ENCODE measurements around the gene LRP1B.
A peak's percentile ranks its signal among the peaks of the same experiment; 100 is the strongest.

LRP1B gene

DNA sequence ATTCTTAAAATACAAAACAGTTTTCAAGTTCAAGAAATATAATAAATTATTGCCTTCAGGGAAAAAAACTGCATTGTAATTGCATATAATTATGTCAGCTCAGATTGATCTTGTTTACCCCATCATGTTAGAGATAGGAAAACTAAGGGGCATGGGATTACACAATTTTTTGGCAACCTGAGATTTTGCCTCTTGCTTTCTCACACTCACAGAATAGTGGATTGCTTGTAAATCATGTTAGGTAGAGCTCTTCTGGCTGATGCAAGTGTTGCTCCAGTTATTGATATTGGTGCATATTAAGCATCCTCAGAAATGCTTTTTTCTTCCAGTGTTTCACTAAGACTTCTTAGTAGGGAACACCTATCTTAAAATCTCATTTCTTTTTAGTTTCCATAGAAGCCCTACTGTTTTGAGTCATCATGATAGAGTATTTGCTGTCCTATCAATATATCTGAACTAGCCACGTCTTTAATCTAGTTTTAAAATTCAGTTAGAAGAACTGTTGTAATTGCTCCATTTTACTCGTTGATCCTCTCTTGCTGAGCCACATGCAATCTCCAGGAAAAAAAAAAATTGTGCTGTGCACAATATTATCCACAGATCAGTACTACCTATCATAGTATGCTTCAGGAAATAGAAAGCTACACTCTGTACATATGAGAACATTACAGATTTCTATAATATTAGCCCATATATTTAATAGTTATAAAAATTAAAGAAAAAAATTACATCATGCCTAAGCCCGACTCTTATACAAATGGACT, 393.1 kb downstream of the LRP1B start:
- TF ChIP-seq, protein P1, sequence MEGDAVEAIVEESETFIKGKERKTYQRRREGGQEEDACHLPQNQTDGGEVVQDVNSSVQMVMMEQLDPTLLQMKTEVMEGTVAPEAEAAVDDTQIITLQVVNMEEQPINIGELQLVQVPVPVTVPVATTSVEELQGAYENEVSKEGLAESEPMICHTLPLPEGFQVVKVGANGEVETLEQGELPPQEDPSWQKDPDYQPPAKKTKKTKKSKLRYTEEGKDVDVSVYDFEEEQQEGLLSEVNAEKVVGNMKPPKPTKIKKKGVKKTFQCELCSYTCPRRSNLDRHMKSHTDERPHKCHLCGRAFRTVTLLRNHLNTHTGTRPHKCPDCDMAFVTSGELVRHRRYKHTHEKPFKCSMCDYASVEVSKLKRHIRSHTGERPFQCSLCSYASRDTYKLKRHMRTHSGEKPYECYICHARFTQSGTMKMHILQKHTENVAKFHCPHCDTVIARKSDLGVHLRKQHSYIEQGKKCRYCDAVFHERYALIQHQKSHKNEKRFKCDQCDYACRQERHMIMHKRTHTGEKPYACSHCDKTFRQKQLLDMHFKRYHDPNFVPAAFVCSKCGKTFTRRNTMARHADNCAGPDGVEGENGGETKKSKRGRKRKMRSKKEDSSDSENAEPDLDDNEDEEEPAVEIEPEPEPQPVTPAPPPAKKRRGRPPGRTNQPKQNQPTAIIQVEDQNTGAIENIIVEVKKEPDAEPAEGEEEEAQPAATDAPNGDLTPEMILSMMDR (conservative IDR thresholded peaks at IDR 0.05; ENCODE audit: low read depth, low read length) = no peak
- no peak for DNase-seq (ENCODE audit: low read depth)
- no peak overlapping the region for H3K4me3 ChIP-seq (ENCODE audit: low read length)

DNA sequence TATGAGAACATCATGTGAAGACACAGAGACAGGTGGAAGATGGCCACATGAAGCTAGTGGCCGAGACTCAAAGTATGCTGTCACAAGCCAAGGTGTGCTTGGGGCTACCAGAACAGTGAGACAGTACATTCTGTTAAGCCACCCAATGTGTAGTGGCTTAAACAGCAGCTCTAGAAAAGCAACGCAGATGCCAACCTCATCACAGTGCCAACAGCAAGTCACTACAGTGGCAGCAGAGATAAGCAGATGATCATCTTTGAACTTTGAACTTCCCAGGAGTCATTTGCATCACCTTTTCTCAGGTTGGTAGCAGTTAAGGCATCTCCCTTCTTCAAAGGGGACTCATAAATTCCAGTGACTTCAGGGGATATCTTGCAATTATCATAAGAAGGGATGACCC, 394.4 kb downstream of the LRP1B start:
- no peak for DNase-seq (ENCODE audit: low read depth)
- TF ChIP-seq, protein P1 (conservative IDR thresholded peaks at IDR 0.05; ENCODE audit: low read depth, low read length) = no peak
- H3K4me3 ChIP-seq (ENCODE audit: low read length) = no peak overlapping the region

DNA sequence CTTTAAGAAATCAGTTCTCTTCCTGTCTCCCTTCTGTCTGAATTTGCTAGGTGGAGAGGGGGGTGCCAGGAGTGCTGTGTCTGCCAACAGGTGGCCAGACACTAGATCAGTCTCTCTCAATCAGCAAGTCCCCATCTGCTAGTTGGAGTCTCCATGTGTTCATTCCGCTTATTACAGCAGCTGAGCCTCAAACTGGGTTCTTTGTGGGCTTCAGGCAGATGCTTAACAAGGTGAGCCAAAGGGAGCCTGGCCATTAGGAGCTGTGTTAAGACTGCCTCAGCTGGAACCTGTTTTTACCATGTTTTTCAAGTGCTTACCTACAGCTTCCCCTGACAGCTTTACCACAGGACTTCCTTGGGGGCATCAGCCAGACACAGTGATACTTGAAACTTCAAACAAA, 401.9 kb downstream of the LRP1B start:
- TF ChIP-seq, protein P1 (conservative IDR thresholded peaks at IDR 0.05; ENCODE audit: low read depth, low read length) = no peak
- no peak for DNase-seq (ENCODE audit: low read depth)
- H3K4me3 ChIP-seq (ENCODE audit: low read length) = no peak overlapping the region

DNA sequence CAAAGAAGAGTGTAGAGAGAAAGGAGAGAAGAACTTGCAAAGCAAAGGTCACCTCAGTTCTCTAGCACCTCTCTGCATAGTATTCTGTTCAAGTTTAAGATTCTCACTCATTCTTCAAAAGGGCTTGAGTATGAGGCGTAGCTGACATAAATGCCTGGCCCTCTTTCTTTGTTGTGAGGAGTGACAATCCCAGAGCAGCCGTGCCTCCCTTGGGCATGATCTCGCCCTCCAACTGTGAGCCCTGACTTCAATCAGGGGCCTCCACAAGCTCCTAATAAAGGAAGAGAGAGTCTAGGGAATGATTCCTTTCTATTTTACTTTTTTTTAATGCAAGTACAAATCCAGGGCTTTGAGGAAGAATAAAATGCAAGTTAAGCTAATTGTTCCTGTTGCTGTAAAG, 402.7 kb downstream of the LRP1B start:
- DNase-seq (ENCODE audit: low read depth) = no peak
- H3K4me3 ChIP-seq (ENCODE audit: low read length) = no peak overlapping the region
- TF ChIP-seq, protein P1 (conservative IDR thresholded peaks at IDR 0.05; ENCODE audit: low read depth, low read length) = no peak

DNA sequence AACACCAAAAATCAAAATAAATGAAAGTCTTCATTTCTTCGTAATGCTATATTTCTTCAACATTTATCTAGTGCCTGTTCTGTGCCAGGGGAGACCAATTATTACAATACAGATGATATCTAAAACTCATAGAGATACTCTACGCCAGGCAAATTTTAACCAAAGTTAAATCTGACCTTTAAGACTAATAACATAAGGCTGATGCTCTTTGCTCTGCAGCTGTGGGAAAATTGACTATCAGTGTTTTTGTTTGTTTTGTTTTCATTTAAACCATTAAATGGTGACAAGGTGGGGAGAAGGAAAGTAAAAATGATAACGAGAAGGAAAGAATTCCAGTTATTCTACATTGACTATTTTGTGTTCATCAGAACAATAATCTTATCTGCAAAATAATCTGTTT, 406.4 kb downstream of the LRP1B start:
- no peak for DNase-seq (ENCODE audit: low read depth)
- TF ChIP-seq, protein P1 (conservative IDR thresholded peaks at IDR 0.05; ENCODE audit: low read depth, low read length) = no peak
- H3K4me3 ChIP-seq (ENCODE audit: low read length) = no peak overlapping the region

DNA sequence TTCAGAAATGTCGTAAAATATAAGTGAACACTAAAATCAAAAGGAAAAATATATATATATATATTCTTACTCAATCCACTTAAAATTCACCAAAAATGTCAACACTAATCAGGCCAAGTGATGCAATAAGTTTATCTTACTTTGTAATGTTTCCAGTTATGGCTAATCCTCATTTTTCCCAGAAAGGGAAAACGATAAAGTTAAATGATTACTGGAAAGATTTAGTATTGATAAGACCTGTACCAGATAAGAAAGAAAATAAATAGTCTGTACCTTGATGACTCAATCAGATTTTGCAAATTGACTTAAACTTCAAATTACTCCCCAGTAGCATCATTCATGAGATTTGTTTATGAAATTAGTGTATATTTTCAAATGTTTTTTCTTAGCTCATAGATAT, 407.0 kb downstream of the LRP1B start:
- TF ChIP-seq, protein P1 (conservative IDR thresholded peaks at IDR 0.05; ENCODE audit: low read depth, low read length) = no peak
- no peak for DNase-seq (ENCODE audit: low read depth)
- H3K4me3 ChIP-seq (ENCODE audit: low read length) = no peak overlapping the region

DNA sequence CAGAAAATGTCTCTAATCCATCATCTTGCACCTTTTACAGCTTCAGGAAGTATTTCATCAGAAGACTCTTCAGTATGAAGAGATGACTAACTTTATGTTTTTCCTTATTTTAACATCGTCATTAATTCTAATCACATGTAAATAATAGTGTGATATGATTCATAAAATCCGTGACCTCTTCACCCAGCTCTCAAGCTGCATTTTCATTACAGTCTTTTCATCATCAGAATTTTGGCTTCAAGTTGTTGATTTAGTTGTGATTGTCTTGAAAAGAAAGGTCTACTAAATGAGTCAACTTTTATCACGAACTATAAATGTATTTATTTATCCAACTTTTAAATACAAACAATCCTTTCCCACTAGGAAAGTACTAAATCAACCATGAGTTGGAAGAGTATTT, 410.3 kb downstream of the LRP1B start:
- TF ChIP-seq, protein P1 (conservative IDR thresholded peaks at IDR 0.05; ENCODE audit: low read depth, low read length) = no peak
- no peak overlapping the region for H3K4me3 ChIP-seq (ENCODE audit: low read length)
- DNase-seq (ENCODE audit: low read depth) = peak; percentile 2
